GM12878 (cell line): ENCODE measurements around the gene B3GNT7. TPM values are rescaled to one million over a fixed set of nuclear protein-coding genes. Genes with fewer than 3 reads are reported as not detected.

Experiments used
- ATAC-seq: fragments of 200-7000 bp; cut with Tn5 transposase; 3 replicates; pipeline ENCODE4 v1.9.1; 2020; ENCODE audit warnings: mild to moderate bottlenecking, moderate library complexity
- BruUV-seq: library from RNA; stranded (reverse); fragments of 400-500 nt; replicated peaks from 2 replicates; lab custom pipeline; 2021; lab: Mats Ljungman, UMichigan
- CTCF ChIA-PET: fragments of 300-600 bp; sonication (Branson Sonifier 250); formaldehyde crosslinking; extraction: SDS; loops from one replicate; lab custom pipeline; 2021; ENCODE audit warnings: inconsistent platforms; lab: Yijun Ruan, JAX
- POLR2A ChIA-PET: fragments of 350-600 bp; formaldehyde crosslinking; extraction: SDS; loops from one replicate; lab custom pipeline; 2021; ENCODE audit warnings: inconsistent platforms; lab: Charles Lee
- RAD21 ChIA-PET: fragments of 300-600 bp; sonication (Branson Sonifier 250); formaldehyde crosslinking; loops from one replicate; lab custom pipeline; 2023; ENCODE audit warnings: antibody characterized with exemption; ENCODE audit not compliant: unreplicated experiment; lab: Charles Lee
- SMC1A ChIA-PET: fragments of 300-600 bp; sonication (Branson Sonifier 250); formaldehyde crosslinking; loops from one replicate; lab custom pipeline; 2023; ENCODE audit not compliant: unreplicated experiment, uncharacterized antibody; lab: Charles Lee
- DNase-seq: peaks from one replicate; pipeline ENCODE4 v3.0.0-alpha.2; 2011; ENCODE audit warnings: low read depth, low spot score
- FAIRE-seq: peaks from 3 replicates; lab custom pipeline; 2011; peaks lifted over from hg19 to GRCh38; lab: Jason Lieb, UNC
- H2AFZ ChIP-seq: 2 replicates; pipeline ENCODE4 v1.6.0; 2011; ENCODE audit warnings: low read depth, low read length, control low read depth; ENCODE audit not compliant: control insufficient read depth
- H3K27ac ChIP-seq: 2 replicates; pipeline ENCODE4 v1.5.1; 2011; ENCODE audit warnings: control low read depth; ENCODE audit not compliant: control insufficient read depth, insufficient read depth
- H3K27me3 ChIP-seq, 2 experiments: replicated peaks in 1 of 2; 2 replicates each; pipeline versions ENCODE4 v1.6.0 to v1.6.1; 2011; ENCODE audit warnings: low read length in 1 of 2; ENCODE audit not compliant: control insufficient read depth in 2 of 2, insufficient read depth in 2 of 2
- H3K36me3 ChIP-seq, 2 experiments: 2 replicates each; pipeline ENCODE4 v1.5.1; 2011; ENCODE audit warnings: low read length in 1 of 2; ENCODE audit not compliant: control insufficient read depth in 2 of 2, insufficient read depth in 2 of 2
- H3K4me1 ChIP-seq: 2 replicates; pipeline ENCODE4 v1.6.1; 2011; ENCODE audit warnings: mild to moderate bottlenecking, low read length, moderate library complexity, mixed read lengths; ENCODE audit not compliant: control insufficient read depth, insufficient read depth
- H3K4me2 ChIP-seq: 2 replicates; pipeline ENCODE4 v1.6.0; 2011; ENCODE audit warnings: control low read depth; ENCODE audit not compliant: control insufficient read depth, insufficient read depth
- H3K4me3 ChIP-seq: fragments of 200-600 bp; sonication (generic); 2 replicates; pipeline ENCODE4 v1.5.1; 2016
- H3K79me2 ChIP-seq: 2 replicates; pipeline ENCODE4 v1.6.0; 2011; ENCODE audit warnings: low read length; ENCODE audit not compliant: control insufficient read depth, insufficient read depth
- H3K9ac ChIP-seq: 2 replicates; pipeline ENCODE4 v1.8.0; 2011; ENCODE audit warnings: low read length, control low read depth, mixed read lengths; ENCODE audit not compliant: control insufficient read depth, insufficient read depth
- H3K9me3 ChIP-seq: replicated peaks from 3 replicates; pipeline ENCODE4 v1.5.1; 2011; ENCODE audit warnings: mild to moderate bottlenecking, low read length; ENCODE audit not compliant: control insufficient read depth, insufficient read depth
- H4K20me1 ChIP-seq: 2 replicates; pipeline ENCODE4 v1.6.0; 2011; ENCODE audit not compliant: control insufficient read depth, insufficient read depth
- BCL11A ChIP-seq: IDR thresholded peaks from 2 replicates; pipeline ENCODE4 v1.6.1; 2011; ENCODE audit warnings: low read depth, low read length
- BHLHE40 ChIP-seq, 2 experiments: fragments of 450-650 bp in 1 of 2; IDR thresholded peaks; 2 replicates each; pipeline ENCODE4 v1.6.1; 2011 to 2017; ENCODE audit warnings: low read depth in 2 of 2, borderline replicate concordance in 1 of 2, improper control_type of control experiment in 1 of 2, low read length in 1 of 2, mild to moderate bottlenecking in 1 of 2
- CBFB ChIP-seq: IDR thresholded peaks from 2 replicates; pipeline ENCODE4 v1.6.1; 2016; ENCODE audit warnings: antibody characterized with exemption, low read depth
- CHD4 ChIP-seq: fragments of 200-600 bp; sonication (generic); IDR thresholded peaks from 2 replicates; pipeline ENCODE4 v1.6.1; 2016; ENCODE audit warnings: mild to moderate bottlenecking
- HDGF ChIP-seq: fragments of 450-650 bp; IDR thresholded peaks from 2 replicates; pipeline ENCODE4 v1.6.1; 2016; ENCODE audit warnings: antibody characterized with exemption
- IKZF1 ChIP-seq: fragments of 450-650 bp; conservative IDR thresholded peaks from 2 replicates; pipeline ENCODE4 v1.6.1; 2017; ENCODE audit warnings: antibody characterized with exemption, mild to moderate bottlenecking
- IKZF2 ChIP-seq, 2 experiments: fragments of 450-650 bp; IDR thresholded peaks; 2 replicates each; pipeline ENCODE4 v1.6.1; 2017; ENCODE audit warnings: mild to moderate bottlenecking in 2 of 2, moderate library complexity in 2 of 2
- MEF2A ChIP-seq: IDR thresholded peaks from 2 replicates; pipeline ENCODE4 v1.6.1; 2011; ENCODE audit warnings: low read depth, mild to moderate bottlenecking, low read length, moderate library complexity; ENCODE audit not compliant: insufficient read depth
- WRNIP1 ChIP-seq: IDR thresholded peaks from 2 replicates; pipeline ENCODE4 v1.6.1; 2011; ENCODE audit warnings: low read depth, low read length, improper control_type of control experiment, borderline replicate concordance
- ZBTB33 ChIP-seq: fragments of 450-650 bp; IDR thresholded peaks from 2 replicates; pipeline ENCODE4 v1.6.1; 2017; ENCODE audit warnings: mild to moderate bottlenecking
- ZNF274 ChIP-seq: IDR thresholded peaks from one replicate; pipeline ENCODE4 v1.8.0; 2011; ENCODE audit not compliant: insufficient read length, insufficient read depth
- WGBS: methylation state at CpG from one replicate; pipeline ENCODE4 v1.1.6; 2016; ENCODE audit warnings: low lambda C conversion rate; ENCODE audit not compliant: insufficient replicate concordance, insufficient coverage; ENCODE audit errors: missing lambda C conversion rate; 5-methylcytosine and 5-hydroxymethylcytosine counted together
- in situ Hi-C: fragments of 300-500 bp; cut with MboI; formaldehyde crosslinking; loops from 9 replicates; pipeline ENCODE4 v1.14.3; 2018; ENCODE audit warnings: mixed read lengths
- intact Hi-C: fragments of 100-400 bp; cut with micrococcal nuclease; formaldehyde crosslinking; loops from one replicate; pipeline ENCODE4 v1.14.2; 2022; ENCODE audit not compliant: unreplicated experiment
- polyA plus RNA-seq, 11 experiments: library from polyadenylated mRNA; depleted of rRNA in 4 of 11; unstranded in 6 of 11; stranded (reverse) in 5 of 11; fragments of >200 nt; fragmentation: Nextera tagmentation in 4 of 11; fragmentation: Illumina TruSeq in 1 of 11; extraction: Ambion mirVana in 4 of 11; extraction: Trizol in 1 of 11; gene quantifications; 1 replicate in 1 of 11; 2 replicates in 10 of 11; pipeline versions ENCODE4 v1.2.1 to v1.2.3, GENCODE V29; 2011 to 2016; ENCODE audit warnings: inconsistent platforms in 2 of 11, missing spikeins in 2 of 11, low read depth in 1 of 11
- total RNA-seq, 4 experiments: library from RNA; depleted of rRNA in 3 of 4; stranded (reverse); fragments of >200 nt in 3 of 4; fragmentation: Illumina TruSeq in 1 of 4; extraction: Trizol in 1 of 4; gene quantifications; 2 replicates each; pipeline versions ENCODE4 v1.2.1 to v1.2.3, GENCODE V29; 2013 to 2021

B3GNT7 gene
- total and polyA plus RNA-seq, 10 of the 15 experiments (the other 5 are each of a cell fraction or from before 2014, with no cell fraction given), result 0.91 to 12.6 (median 3.7) TPM

- DNase-seq, result no peak
- ChIA-PET POLR2A (interaction anchor here (0.9 kb wide), 1 partner anchor 102 kb away, joined by 3 read pairs; no protein-coding TSS in a partner anchor), RAD21 (interaction anchor here (0.6 to 1.1 kb wide), 2 partner anchors 65 to 141 kb away, joined by 4 to 5 read pairs; no protein-coding TSS in a partner anchor), CTCF (interaction anchor here (0.7 to 2.9 kb wide), 9 partner anchors 21 to 136 kb away, joined by 3 to 19 read pairs (median 4); no protein-coding TSS in a partner anchor), SMC1A (interaction anchor here (0.9 to 2.0 kb wide), 5 partner anchors 12 to 119 kb away, joined by 3 to 10 read pairs (median 3); no protein-coding TSS in a partner anchor)
- in situ Hi-C loops (no loop called here), intact Hi-C loops (no loop called here)
- Histone ChIP-seq H3K27me3 (no peaks in the 10 kb centered on the region), H3K4me3 (no peak overlapping the region), H2AFZ (peak overlapping the region; percentile 92), H4K20me1 (no peaks in the 10 kb centered on the region), H3K4me1 (peaks cover 15% of the 10 kb centered on the region), H3K9ac (no peak overlapping the region), H3K4me2 (peak overlapping the region; percentile 56), H3K9me3 (no peaks in the 10 kb centered on the region), H3K27ac (peak overlapping the region; percentile 35; the same call in 1 of the 2 replicates), H3K36me3 (no peaks in the 10 kb centered on the region; a peak in 1 of 4 replicates), H3K79me2 (no peaks in the 10 kb centered on the region)
- no peak; the same call in 2 of the 3 replicates for ATAC-seq
- 40% methylated on average over 9 of the region's 9 CpGs for WGBS
- TF ChIP-seq CBFB (no peak), BHLHE40 (IDR thresholded peaks at IDR 0.05; ENCODE audit: borderline replicate concordance in 1 of 2, low read depth in 2 of 2, low read length in 1 of 2) (no peak), ZBTB33 (no peak), BCL11A (no peak), CHD4 (no peak), IKZF1 (no peak), ZNF274 (no peak), IKZF2 (IDR thresholded peaks at IDR 0.05) (no peak), WRNIP1 (no peak), HDGF (no peak), MEF2A (no peak)
- BruUV-seq, result no TSS peak
- FAIRE-seq, result no peak
Observed at GRCh38 chr2:231362555-231363184, 32.8 kb upstream of the B3GNT7 start.
